Endothelial cell of umbilical vein (primary cell): ENCODE data around the gene TRIM47.
"Not testable (repeated sequence)": the region's sequence is repeated elsewhere in the genome, so short reads cannot be mapped to it uniquely, and the experiment has no call there.

Experiments used
- EZH2 ChIP-seq: IDR thresholded peaks from 2 replicates; pipeline ENCODE4 v1.6.1; 2012; ENCODE audit warnings: borderline replicate concordance, low read depth, mild to moderate bottlenecking, moderate library complexity, low read length, inconsistent platforms; ENCODE audit not compliant: severe bottlenecking
- FOS ChIP-seq: IDR thresholded peaks from 2 replicates; pipeline ENCODE4 v1.6.1; 2011; ENCODE audit warnings: mild to moderate bottlenecking, low read length, moderate library complexity, borderline replicate concordance; ENCODE audit not compliant: insufficient read depth
- JUN ChIP-seq: IDR thresholded peaks from 2 replicates; pipeline ENCODE4 v1.6.1; 2011; ENCODE audit warnings: borderline replicate concordance, low read depth; ENCODE audit not compliant: insufficient read length, insufficient read depth
- MYC ChIP-seq: IDR thresholded peaks from one replicate; pipeline ENCODE4 v1.6.1; 2011; ENCODE audit warnings: mild to moderate bottlenecking, low read depth, low read length
- POLR2A ChIP-seq: IDR thresholded peaks from 2 replicates; pipeline ENCODE4 v1.6.1; 2012; ENCODE audit warnings: low read depth, mild to moderate bottlenecking, control low read depth, low read length
- POLR2AphosphoS5 ChIP-seq: IDR thresholded peaks from 2 replicates; pipeline ENCODE4 v1.6.1; 2012; ENCODE audit warnings: low read depth, mild to moderate bottlenecking, control low read depth, low read length, moderate library complexity; ENCODE audit not compliant: insufficient read depth
- TF ChIP-seq, protein P1 (sequence below), 2 donors: IDR thresholded peaks; 1 replicate in 1 of 2; 2 replicates in 1 of 2; pipeline ENCODE4 v1.5.1; 2011; ENCODE audit warnings: low read length in 2 of 2, mild to moderate bottlenecking in 2 of 2, moderate library complexity in 2 of 2, control low read depth in 1 of 2, inconsistent platforms in 1 of 2, low read depth in 1 of 2; ENCODE audit not compliant: insufficient read depth in 1 of 2; ENCODE audit errors: extremely low read depth in 1 of 2
- TF ChIP-seq, protein P2 (sequence below): IDR thresholded peaks from 2 replicates; pipeline ENCODE4 v1.6.1; 2011; ENCODE audit not compliant: insufficient read depth, insufficient read length

DNA sequence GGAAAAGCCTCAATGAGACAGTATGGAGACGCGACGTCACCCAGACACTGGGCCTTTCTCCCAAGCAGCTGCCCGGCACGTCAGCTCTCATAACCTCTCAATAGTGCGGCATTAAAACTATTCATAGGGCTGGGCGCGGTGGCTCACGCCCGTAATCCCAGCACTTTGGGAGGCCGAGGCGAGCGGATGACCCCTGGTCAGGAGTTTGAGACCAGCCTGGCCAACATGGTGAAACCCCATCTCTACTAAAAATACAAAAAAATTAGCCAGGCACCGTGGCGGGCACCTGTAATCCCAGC is 26.7 kb downstream of the TRIM47 start:
- TF ChIP-seq, protein P1, sequence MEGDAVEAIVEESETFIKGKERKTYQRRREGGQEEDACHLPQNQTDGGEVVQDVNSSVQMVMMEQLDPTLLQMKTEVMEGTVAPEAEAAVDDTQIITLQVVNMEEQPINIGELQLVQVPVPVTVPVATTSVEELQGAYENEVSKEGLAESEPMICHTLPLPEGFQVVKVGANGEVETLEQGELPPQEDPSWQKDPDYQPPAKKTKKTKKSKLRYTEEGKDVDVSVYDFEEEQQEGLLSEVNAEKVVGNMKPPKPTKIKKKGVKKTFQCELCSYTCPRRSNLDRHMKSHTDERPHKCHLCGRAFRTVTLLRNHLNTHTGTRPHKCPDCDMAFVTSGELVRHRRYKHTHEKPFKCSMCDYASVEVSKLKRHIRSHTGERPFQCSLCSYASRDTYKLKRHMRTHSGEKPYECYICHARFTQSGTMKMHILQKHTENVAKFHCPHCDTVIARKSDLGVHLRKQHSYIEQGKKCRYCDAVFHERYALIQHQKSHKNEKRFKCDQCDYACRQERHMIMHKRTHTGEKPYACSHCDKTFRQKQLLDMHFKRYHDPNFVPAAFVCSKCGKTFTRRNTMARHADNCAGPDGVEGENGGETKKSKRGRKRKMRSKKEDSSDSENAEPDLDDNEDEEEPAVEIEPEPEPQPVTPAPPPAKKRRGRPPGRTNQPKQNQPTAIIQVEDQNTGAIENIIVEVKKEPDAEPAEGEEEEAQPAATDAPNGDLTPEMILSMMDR (IDR thresholded peaks at IDR 0.05; ENCODE audit: extremely low read depth in 1 of 2, insufficient read depth in 1 of 2, low read depth in 1 of 2, low read length in 2 of 2) = not testable (repeated sequence)
- not testable (repeated sequence) for TF ChIP-seq POLR2A, FOS, EZH2, POLR2AphosphoS5, MYC, JUN
- TF ChIP-seq, protein P2, sequence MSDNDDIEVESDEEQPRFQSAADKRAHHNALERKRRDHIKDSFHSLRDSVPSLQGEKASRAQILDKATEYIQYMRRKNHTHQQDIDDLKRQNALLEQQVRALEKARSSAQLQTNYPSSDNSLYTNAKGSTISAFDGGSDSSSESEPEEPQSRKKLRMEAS = not testable (repeated sequence)
